A172 (cell line): ENCODE measurements around the gene DDX5. TPM values are rescaled to one million over a fixed set of nuclear protein-coding genes. Genes with fewer than 3 reads are reported as not detected.
"Not testable (repeated sequence)": the region's sequence is repeated elsewhere in the genome, so short reads cannot be mapped to it uniquely, and the experiment has no call there.

ENCODE experiments used
- DNase-seq: peaks from one replicate; pipeline ENCODE4 v3.0.0-alpha.2; 2015; ENCODE audit warnings: low spot score
- total RNA-seq: library from RNA; depleted of rRNA; stranded (reverse); fragments of >200 nt; shearing (Covaris generic); gene quantifications from 2 replicates; pipeline ENCODE4 v1.2.3, GENCODE V29; 2014

DDX5 gene
- total RNA-seq, 1 experiment from 2014 or later: 562 TPM

DNA sequence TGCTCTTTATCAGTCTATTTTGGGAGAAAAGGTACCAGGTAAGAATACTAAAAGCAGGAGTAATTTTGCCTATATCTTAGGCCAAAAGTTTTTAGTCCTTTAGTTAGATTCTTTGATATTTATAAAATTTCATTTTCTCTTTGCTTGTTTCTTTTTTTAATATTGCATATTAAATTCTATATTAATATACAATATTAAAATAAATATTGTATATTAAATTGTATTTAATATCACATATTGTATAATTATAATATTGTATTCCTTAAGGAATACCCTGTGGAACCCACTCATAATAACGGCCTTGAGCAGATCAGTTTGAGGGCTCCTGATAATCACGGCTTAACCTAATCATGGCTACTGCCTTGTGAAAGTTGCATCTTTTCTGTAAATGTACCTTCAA lies 2.6 kb upstream of the DDX5 start:
- no peak for DNase-seq

DNA sequence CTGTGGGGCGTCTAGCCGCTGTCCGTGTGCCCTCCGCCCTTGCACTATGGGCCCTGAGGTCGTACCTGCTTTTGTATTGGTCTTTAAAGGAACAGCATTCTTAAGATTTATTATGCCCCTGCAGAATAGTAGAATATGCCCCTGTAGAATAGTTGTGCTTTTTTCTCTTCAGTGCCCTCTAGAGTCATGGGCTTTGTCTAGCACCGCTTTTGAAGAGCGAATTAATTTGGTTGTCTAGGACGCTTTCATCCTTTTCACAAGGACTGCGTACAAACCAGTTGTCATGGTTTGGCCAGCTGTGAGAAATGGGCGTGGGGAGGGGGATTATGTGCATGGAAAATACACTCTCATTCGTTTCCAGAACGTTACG lies 1.3 kb upstream of the DDX5 start:
- DNase-seq: peak; percentile 76

DNA sequence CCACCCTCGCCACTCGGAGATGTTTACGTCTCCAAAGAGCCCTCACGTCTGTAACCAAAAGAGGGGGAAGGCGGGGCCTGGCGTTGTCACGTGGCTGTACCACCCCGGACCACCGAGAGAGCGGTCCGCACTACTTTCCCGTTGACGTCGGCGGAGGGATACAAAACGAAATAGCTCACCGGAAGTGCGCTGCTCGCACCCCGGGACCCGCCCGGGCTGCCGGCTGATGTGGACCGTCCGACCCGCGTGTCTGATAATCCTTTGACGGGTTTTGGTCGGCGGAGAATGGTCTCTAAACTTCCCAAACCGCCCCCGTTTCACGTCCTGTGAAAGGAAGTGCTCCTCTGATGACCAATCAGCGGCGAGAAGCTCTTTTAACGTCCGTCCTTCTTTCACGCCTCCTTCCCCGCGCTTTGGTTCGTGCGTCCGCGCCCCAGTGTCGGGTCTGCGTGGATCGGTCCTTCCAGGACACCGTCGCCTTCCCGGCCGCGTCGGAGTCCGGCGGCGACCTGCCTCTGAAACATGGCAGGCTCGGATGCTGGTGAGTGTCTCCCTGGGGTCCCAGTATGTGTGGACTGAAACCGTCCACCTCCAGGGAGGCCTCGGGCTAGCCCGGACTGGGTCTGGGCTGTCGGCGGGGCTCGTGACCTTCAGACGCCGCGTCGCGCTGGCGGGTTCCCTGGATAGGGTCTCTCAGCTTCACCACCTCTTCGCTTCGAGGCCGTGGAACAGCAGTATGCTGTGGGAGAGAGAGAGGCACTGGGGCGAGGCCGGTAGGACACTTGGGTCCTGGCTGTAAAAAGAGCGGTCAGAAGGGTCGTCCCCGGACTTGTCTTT lies 705 bp upstream of the DDX5 start, which contains the start of gene CEP95:
Gene CEP95, plus strand, starts transcription at position 402 of the 837 bp plus-strand sequence. Its CDS starts 121 bp downstream, at position 523.
- no peak for DNase-seq

DNA sequence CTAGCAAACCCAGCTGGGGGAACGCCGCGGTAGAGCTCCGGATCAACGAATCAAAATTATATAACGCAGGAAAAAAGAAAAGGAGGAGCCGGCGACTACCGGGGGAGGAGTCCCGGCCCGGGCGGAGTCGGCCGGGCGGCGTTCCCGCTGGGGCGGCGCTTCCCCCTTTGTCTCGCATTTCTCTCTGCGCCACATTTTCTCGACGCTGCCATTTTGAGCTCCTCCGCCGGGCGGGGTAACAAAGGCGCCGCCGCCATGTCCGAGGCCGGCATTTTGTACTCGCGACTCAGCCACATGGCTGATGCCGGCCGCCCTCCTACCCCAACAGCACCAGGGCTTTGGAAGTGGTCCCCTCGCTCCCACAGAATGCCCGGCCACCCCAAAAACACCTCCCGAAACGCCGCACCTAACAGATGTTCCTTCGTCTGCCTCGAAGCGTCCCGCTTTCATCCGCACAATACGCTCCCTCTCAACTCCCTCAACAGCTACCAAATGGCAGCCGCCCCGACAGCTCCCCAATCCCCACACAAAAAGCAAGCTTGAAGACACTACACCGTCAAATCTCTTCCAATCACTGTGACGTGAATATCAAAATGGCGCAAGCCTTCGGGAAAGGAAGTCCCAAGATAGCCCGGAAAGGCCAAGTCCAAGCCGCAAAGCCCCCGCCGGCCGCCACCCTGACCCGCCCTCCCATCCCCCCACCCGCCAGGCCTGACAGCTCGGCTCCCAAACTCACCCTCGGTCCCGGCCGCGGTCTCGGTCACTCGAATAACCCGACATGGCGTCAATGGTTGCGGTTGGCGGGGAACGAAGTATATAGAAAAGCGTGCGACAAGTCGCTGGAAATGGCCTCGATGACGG lies 519 bp downstream of the DDX5 start:
- DNase-seq: peak; percentile 66

DNA sequence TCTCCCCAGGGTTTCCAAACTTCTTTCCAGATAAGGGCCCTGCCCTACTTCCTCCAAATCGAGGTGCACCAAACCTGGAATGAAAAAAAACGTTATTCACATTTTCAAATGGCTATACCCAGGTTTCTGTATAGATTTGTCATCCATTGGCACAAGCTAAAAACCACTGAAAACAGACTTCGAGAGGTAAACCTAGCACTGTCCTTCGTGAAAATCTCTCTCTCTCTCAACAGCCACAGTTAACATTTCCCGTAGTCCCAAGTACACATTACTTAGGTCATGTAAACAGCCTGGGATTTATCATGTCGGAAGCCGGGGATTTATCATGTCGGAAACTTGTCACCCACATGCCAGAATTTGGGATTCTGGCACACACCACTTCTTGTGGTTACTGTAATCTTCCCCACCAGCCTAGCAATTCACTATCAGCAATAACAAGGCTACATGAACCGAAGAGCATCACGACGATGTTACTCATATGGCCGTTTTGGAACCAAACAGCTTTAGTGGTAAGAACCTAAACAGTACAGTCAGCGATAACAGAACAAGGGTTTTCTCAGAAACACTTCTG lies 1.2 kb downstream of the DDX5 start:
- DNase-seq: peak; percentile 47

DNA sequence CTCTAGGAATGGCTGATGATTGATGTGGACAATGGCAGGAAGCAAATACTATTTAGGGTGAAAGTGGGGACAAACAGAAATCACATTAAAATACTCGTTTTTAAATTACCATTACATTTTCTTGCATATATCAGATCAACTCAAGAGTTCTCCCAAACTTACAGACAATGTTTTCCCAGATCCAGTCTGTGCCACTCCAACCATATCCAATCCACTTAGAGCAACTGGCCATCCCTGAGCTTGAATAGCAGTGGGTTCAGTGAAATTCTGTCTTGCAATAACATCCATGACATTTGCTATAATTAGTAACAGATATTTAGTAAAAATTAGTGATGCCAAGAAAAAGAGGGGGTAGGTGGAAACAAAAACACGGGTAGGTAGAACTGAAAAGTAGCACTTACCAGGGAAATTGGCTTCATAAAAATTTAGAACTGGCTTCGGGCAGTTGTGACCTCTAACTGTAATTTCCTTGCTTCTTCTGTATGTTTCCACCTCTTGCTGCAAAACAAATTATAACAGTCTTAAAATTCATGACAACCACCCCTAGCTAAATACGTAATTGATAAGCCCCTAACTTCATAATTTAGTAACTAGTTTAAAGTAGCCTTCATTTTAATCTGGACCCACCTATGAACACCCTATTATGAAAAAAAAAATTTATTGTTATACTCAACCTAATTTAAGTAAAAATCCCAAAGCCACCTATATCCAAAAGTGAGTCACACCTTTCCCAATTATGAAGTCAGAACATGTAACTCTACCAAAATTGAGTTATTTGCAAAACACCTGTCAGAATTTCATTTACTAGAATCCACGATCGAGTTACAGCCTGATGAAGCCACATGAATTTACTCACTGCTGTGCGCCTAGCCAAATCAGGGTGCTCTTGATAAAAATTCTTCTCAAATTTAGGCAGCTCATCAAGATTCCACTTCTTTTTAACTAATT lies 2.0 kb downstream of the DDX5 start:
- DNase-seq: no peak

DNA sequence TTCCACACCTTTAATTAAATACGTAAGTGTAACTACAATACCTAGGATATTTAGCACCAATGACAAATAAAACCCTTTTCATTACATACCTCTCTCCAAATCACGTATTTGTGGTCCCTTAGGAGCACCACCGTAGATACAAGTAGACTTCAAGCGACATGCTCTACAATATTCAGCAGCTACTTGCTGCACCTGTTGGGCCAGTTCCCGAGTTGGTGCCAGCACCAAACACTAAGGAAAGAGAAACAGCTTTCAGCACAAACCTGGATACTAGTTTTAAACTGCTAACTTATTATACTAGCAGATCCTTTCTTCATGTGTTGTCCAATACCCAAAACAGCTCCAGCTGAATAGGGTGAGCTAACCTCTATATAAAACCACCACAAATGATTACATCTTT lies 2.7 kb downstream of the DDX5 start:
- no peak for DNase-seq

DNA sequence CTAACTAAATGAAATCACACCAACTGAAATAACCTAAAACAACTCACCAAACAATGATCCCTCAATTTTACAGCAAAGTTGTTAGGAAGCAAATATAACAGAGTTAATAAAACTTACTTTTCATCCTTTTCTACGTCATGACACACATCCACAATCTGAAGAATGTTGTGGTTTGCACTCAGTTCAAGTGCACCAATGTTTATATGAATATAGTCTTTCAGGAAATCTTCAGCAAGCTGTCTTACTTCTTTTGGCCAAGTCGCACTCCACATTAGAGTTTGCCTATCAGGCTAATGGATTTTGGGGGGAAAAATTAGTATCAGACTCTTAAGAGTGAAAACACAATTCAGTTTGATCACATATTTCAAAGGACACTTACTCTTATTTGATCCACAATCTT lies 3.3 kb downstream of the DDX5 start:
- no peak for DNase-seq

DNA sequence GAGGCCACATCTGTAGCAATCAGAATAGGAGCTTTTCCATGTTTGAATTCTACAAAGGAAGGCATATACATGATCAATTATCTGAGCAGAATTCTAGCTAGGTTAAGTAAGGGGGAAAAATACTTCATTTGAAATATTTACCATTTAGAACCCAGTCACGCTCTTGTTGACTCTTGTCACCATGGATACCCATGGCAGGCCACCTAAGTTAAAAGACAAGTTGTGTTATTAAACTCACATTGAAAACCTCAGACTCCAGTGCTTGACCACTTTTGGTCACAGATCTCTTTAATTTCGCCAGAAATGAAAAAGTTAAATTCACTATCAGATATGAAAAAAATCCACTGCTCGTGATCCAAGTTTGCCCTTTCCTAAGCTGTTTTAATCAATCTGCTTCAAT lies 4.1 kb downstream of the DDX5 start:
- DNase-seq: no peak

DNA sequence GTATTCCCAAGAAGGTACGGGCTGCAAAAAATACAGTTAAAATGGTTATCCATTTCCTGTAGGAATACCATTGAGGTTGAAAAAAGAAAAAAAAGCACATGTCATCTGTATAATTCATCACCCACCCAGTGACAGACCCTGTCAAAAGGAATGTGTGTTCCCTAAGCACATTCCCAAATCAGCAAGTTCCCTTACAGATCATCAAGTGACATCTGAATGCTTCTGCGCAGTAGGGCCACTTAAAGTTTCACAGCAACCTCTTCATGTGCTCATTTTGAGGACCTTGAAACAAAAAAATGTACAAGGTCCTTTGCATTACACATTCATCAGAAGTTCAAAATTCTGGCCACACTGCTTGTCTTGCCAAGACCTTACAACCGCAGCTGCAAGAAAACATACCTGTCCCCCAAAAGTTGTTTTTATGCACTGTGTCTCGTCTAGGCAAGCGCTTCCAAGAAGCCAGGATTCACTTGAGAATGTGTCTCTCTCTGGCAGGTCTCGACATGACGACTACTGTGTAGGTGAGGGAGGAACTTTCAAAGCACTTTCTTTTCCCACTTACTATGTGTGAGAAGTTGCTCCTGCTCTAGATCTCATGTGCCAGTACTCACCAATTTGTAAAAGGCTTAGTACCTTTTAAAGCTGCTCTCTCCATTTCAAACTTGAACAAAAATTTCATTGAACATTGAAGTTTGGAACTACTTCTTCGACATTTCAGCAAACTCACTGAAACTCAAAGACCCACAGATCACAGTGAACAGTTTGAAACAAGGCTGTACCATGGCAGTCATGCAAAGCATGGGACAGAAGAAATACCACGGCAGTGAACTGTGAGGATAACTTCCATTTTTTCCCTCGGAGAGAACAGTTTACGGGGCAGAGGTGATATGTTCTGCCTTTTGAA lies 5.0 kb downstream of the DDX5 start:
- DNase-seq: no peak

DNA sequence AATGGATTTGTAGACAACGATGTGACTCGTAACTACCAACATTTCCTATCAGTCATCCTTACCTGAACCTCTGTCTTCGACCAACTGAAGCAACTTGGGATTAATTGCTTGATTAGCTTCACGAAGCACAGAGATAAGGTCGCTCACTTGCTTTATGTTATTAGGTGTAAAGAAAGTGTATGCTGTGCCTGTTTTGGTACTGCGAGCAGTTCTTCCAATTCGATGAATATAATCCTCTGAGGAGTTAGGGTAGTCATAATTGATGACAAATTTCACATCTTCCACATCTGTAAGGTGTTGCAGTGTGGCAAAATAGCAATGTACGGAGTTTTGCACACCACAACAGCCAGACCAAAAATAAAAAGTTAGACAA lies 5.6 kb downstream of the DDX5 start:
- DNase-seq: no peak

DNA sequence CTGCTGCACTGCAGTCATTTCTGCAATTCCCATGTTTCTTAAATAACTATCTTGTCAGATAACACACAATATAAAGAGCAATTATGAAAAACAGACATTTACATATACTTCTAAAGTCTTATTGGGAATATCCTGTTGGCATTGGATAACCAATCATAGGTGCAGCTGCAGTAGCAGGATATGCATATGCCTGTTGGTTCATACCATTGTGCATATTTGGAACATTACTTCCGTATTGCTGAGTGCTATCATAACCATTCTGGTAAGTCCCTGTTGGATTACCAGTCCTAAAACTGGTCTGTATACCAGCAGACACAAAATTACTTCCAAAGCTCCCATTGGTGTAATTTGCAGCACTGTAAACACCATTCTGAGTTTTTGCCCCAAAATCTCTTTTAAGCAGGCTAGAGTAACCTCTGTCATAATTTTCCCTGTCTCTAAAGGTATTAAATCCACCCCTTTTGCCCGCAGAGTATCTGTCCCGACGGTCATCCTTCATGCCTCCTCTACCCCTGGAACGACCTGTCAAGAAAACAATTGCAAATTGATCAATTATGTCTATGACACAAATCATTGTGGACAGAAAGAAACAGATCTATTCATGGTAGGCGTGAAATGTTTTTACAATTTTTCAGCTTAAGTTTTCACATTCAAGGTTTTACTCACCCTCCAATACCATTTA lies 6.1 kb downstream of the DDX5 start:
- no peak for DNase-seq

DNA sequence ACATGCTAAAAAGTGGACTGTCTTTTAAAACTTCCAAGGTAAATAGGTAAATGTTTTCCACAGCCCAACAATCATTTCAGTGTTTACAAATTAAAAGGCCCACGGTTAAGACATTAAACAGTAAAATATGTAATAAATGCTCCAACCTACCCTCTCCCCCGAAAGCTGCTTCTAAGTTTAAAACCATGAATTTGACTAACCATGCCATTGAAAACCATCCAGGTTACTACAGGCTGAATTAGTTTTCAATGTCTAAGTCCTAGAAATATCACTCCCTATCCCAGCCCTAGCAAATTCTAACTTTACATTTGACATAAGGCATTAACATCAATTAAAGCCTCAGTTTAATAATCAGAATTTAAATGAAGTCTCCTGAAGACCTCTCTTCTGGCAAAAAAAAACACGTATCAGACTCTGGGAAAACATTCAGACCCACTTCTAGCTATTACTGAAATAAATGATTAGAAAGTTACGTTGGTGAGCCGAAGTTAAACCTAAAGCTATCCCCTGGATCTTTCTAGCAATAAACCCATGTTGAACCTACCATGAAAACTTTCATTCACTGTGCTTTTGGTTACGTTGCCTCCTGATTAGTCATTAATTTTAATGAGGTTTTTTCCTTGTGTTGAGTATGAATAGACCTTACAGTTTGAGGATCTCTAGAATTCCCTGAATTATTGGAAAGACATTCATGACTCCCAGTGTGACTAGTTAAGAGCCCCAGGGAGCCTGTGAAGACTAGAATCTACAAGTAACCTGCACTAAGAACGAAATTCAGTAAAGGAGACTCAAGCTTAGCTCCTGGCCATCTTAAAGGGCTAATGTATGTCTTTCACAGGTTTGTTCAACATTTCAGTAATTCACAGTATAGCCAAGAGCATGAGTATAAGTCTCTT lies 7.5 kb downstream of the DDX5 start:
- no peak for DNase-seq

DNA sequence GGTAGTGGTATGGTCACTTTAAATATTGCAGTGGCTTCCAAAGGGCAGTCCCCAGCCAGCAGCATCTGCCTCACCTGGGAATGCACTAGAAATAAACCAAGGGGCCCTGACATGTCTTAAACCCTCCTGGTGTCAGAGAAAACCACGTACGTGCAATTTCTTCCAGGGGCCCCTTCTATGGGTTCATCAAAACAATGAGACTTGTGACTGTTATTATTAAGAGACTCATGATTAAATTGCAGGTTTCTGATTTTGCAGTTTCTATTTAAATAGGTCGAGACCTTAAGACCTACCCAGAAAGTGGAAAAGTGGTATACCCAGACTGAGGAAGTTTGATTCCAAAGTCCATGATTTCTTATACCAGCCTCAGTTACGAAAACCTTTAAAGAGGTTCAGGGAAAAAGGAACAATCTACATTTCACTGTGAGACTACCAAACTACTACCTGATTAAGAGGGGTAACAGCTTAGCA lies 8.5 kb downstream of the DDX5 start:
- DNase-seq: no peak

DNA sequence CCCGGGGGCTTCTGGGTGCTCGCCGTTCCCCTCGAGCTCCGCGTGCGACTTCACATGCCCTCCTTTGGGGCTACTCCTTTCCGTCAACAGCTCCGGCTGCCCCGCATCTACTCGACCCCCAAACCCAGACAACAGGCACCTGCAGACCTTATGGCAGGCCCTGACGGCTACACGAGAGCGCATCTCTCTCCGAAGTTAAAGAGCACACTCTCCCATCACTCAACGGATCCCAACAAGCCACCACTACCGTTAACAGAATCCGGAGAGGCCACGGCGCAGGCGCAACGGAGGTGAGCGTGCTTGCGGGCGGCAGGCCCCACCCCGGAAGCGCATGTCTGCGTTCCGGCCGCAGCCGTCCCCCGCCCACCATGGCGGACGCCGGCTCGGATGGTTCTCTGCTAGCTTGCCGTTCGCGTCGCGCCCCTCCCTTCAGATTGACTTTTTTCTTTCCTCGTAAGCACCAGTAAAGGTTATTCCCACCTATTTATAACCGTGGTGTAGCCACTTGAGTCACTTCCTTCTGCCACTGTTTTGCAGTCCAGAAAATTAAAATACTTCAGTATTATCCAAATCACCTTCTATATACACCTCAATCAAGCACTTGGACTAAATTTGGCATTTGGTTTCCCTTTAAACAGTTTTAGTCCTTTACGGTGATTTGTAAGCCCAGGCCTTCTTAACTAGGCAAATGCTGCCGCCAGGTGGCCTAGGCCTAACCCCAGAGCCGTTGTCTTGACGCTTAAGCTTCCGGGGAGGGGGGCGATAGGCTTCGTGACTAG lies 9.1 kb downstream of the DDX5 start, which contains the start of gene POLG2:
Gene POLG2, minus strand, starts transcription at position 269 of the 779 bp plus-strand sequence. Its CDS starts 86 bp downstream, at position 183.
- DNase-seq: peak; percentile 87

DNA sequence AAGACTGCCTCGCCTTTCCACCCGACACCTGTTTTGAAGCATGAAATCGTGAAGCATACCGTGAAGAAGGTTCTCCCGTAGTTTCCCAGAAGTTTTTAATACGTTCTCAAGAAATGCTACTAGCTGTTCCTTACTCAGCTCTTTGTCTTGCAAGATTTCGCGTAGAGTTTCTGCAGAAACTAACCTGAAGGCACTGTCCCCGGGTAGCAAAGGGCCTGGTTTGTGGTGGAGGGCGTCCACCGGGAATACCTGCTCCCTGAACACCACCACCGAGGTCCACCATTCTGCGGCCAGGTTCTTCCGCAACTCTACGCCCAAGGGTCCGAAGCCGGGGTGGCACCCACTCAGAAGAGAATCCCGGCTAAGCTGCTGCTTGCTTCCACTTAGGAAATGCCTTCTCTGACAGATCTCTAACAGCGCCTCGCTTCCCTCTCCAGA lies 9.7 kb downstream of the DDX5 start:
- no peak for DNase-seq

DNA sequence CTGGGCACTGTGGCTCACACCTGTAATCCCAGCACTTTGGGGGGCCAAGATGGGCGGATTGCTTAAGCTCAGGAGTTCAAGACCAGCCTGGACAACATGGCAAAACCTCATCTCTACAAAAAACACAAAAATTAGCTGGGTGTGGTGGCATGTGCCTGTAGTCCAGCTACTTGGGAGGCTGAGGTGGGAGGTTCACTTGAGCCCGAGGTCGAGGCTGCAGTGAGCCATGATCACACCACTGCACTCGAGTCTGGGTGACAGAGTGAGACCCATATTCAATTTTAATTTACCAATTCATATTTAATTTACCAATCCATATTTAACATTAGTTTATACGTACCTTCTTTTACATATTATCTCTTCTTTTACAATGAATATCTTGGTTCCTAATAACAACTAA lies 10.8 kb downstream of the DDX5 start:
- not testable (repeated sequence) for DNase-seq

DNA sequence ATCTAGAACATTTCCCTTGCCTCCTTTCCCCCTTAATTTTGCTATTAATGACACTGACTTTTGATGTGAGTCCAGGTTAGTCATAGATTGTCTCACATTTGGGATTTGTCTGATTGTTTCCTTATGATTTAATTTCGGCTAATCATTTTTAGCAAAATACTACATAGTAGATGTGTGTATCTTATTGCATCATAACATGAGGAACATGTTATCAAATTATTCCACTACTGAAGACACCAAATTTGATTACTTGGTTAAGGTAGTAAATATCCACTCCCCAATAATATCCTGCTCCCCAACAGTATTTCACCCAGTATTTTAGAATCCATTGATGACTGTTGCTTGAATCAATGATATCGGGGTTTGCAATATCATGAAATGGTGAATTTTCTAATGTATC lies 12.0 kb downstream of the DDX5 start:
- no peak for DNase-seq
